Skeletal muscle tissue (tissue), 5 donors: ENCODE results near the gene SPTBN5. TPM values are rescaled to one million over a fixed set of nuclear protein-coding genes. Genes with fewer than 3 reads are reported as not detected.

Experiments
- H3K27ac ChIP-seq: one replicate; pipeline ENCODE4 v1.7.0; 2013; ENCODE audit warnings: mild to moderate bottlenecking, low read depth, low read length, inconsistent platforms
- H3K27me3 ChIP-seq, 3 donors: one replicate each; pipeline ENCODE4 v1.7.0; 2013; ENCODE audit warnings: low read length in 3 of 3; ENCODE audit not compliant: control insufficient read depth in 3 of 3, insufficient read depth in 3 of 3
- H3K36me3 ChIP-seq, 3 donors: one replicate each; pipeline ENCODE4 v1.7.0; 2013; ENCODE audit warnings: low read length in 3 of 3; ENCODE audit not compliant: control insufficient read depth in 3 of 3, insufficient read depth in 3 of 3
- H3K4me1 ChIP-seq, 3 donors: one replicate each; pipeline ENCODE4 v1.7.0; 2013; ENCODE audit warnings: low read length in 3 of 3, mild to moderate bottlenecking in 3 of 3; ENCODE audit not compliant: control insufficient read depth in 3 of 3, insufficient read depth in 3 of 3
- H3K4me3 ChIP-seq, 3 donors: one replicate each; pipeline ENCODE4 v1.7.0; 2013; ENCODE audit warnings: low read length in 3 of 3
- H3K9ac ChIP-seq, 3 donors: one replicate each; pipeline ENCODE4 v1.7.0; 2013; ENCODE audit warnings: low read length in 3 of 3, mild to moderate bottlenecking in 3 of 3, moderate library complexity in 2 of 3, low read depth in 1 of 3
- H3K9me3 ChIP-seq, 3 donors: one replicate each; pipeline ENCODE4 v1.7.0; 2013; ENCODE audit warnings: low read length in 3 of 3; ENCODE audit not compliant: control insufficient read depth in 3 of 3
- small RNA-seq: library from RNA; depleted of rRNA; stranded (forward); fragments of <200 nt; gene quantifications from one replicate; pipeline ENCODE3, GENCODE V24; 2014
- total RNA-seq: library from RNA; depleted of rRNA; stranded (reverse); fragments of >200 nt; gene quantifications from one replicate; pipeline ENCODE4 v1.2.3, GENCODE V29; 2014
- donor health status: Osteomylitis.

Gene SPTBN5
- total RNA-seq, 1 donor from 2014 or later = 1.0 TPM

DNA sequence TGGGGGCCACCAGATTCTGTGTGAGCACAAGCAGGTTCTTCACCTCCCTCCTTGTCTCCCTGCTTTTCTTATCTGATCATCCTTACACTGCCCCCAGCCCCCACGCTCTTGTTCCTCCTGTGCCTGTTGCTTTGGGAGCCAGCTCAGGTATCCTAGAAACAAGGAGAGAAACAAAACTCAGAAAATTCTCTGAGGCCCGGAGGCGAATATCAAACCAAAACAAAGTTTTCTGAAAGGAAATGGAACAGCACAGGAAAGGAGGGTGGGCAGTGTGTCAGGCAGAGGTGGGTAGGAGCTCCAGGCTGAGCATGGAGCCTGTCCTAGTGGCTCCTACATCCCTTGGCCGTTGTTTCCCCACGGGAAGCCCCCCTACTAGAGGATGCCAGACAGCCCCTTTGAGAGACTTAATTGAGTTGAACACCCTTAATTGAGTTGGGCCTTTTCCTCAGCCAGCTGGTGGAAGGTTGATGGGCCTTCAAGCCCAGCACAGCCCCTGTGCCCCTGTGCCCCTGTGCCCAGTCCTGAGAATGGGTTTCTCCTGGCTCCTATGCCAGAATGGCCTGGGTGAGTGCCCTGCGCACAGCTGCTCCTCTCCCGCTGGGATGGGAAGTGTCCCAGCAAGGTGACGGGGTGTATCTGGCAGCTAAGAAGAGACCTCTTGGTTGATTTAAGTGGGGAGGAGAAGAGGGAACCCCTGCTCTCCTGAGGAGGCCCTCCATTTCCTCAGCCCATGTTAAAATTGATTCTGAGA lies 88.8 kb downstream of the SPTBN5 start:
- H3K9me3 ChIP-seq = no peaks in the 10 kb centered on the region
- peaks cover 2 to 6% (median 5%) of the 10 kb centered on the region in 3 donors for H3K36me3 ChIP-seq
- H3K9ac ChIP-seq = peak overlapping the region in 1 of 3 donors; percentile 23
- no peak overlapping the region for H3K4me3 ChIP-seq
- H3K4me1 ChIP-seq = peaks cover 0 to 9% (median 4%) of the 10 kb centered on the region in 3 donors
- no peak overlapping the region for H3K27ac ChIP-seq
- no peaks in the 10 kb centered on the region for H3K27me3 ChIP-seq

DNA sequence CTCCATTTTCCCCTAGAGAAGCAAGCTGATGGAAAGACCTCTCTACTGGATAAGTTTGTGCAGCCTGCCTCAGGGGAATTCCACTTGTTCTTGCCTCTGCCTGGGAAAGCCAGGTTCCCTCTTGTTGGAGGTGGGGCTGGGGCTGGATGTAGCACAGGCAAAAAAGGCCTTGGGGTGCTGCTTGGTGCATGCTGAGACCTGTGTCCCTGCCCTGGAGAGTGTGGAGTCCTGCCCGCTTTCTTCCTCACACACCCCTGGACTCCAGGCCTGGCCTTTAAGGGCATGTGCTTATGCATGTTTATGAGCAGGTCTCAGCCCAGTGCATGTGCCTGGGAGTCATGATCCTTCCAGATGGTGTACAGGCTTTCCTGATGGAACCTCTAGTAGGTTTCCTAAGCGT lies 89.5 kb downstream of the SPTBN5 start:
- no peaks in the 10 kb centered on the region for H3K9me3 ChIP-seq
- peaks cover 0 to 9% (median 4%) of the 10 kb centered on the region in 3 donors for H3K4me1 ChIP-seq
- H3K4me3 ChIP-seq = no peak overlapping the region
- H3K9ac ChIP-seq = no peak overlapping the region
- H3K27me3 ChIP-seq = no peaks in the 10 kb centered on the region
- no peak overlapping the region for H3K27ac ChIP-seq
- peaks cover 2 to 9% (median 5%) of the 10 kb centered on the region in 3 donors for H3K36me3 ChIP-seq

DNA sequence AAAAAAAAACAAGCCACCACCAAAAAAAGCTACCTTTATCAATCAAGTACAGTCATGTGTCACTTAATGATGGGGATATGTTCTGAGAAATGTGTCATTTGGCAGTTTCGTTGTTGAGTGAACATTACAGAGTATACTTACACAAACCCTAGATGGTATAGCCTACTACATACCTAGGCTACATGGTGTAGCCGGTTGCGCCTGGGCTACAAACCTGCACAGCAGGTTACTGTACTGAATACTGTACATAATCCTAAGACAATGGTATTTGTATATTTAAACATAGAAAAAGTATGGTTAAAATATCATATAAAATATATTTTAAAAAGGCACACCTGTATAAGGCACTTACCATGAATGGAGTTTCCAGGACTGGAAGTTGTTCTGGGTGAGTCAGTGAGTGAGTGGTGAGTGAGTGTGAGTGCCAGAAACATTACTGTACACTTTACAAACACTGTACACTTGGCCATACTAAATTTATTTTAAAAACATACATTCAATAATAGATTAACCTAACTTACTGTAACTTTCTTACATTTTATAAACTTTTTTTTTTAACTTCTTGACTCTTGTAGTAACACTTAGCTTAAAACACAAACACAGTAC lies 91.9 kb downstream of the SPTBN5 start:
- no peaks in the 10 kb centered on the region for H3K9me3 ChIP-seq
- H3K4me1 ChIP-seq = peaks cover 0 to 12% (median 7%) of the 10 kb centered on the region in 3 donors
- peaks cover 2 to 9% (median 5%) of the 10 kb centered on the region in 3 donors for H3K36me3 ChIP-seq
- no peak overlapping the region for H3K27ac ChIP-seq
- no peaks in the 10 kb centered on the region for H3K27me3 ChIP-seq
- no peak overlapping the region for H3K4me3 ChIP-seq
- H3K9ac ChIP-seq = no peak overlapping the region

DNA sequence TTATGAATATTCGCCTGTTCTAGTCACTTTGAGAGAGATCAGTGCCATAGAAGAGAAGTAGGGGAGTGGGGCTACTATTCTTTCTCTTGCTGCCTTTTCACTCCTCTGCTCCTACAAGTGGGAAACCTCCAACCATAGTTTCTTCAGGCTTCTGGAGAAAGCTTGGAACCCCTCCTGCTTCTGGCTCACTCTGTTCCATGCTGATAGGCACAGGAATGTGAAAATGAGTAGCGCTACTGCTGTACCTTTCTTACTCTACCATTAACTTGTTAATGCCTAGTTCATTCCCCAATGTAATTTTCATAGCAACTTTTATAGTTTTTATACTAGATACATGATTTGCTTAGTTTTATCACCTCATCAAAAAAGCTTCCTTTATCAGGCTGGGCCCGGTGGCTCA lies 92.7 kb downstream of the SPTBN5 start:
- H3K4me3 ChIP-seq = no peak overlapping the region
- no peak overlapping the region for H3K9ac ChIP-seq
- no peaks in the 10 kb centered on the region for H3K9me3 ChIP-seq
- no peaks in the 10 kb centered on the region for H3K27me3 ChIP-seq
- H3K36me3 ChIP-seq = peaks cover 2 to 9% (median 5%) of the 10 kb centered on the region in 3 donors
- no peak overlapping the region for H3K27ac ChIP-seq
- peaks cover under 1 to 18% (median 7%) of the 10 kb centered on the region in 3 donors for H3K4me1 ChIP-seq

DNA sequence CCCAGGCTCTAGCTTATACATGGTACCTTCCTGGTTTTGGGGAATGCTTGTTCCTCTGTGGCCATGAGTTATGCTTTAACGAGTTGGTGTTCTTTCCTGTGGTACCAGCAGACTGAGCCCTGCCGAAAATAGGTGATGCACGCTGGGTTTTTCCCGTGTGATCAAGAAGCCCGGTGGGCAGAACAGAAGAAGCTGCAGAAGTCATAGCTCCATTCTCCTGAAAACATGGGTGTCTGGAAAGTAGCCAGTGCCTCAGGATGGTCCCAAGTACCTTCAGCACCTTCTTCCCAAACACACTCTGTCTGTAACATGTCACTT lies 94.4 kb downstream of the SPTBN5 start:
- H3K9me3 ChIP-seq = no peaks in the 10 kb centered on the region
- H3K4me3 ChIP-seq = no peak overlapping the region
- peaks cover 5 to 16% (median 8%) of the 10 kb centered on the region in 3 donors for H3K4me1 ChIP-seq
- H3K9ac ChIP-seq = no peak overlapping the region
- H3K27me3 ChIP-seq = no peaks in the 10 kb centered on the region
- H3K36me3 ChIP-seq = peaks cover 2 to 9% (median 5%) of the 10 kb centered on the region in 3 donors
- no peak overlapping the region for H3K27ac ChIP-seq

DNA sequence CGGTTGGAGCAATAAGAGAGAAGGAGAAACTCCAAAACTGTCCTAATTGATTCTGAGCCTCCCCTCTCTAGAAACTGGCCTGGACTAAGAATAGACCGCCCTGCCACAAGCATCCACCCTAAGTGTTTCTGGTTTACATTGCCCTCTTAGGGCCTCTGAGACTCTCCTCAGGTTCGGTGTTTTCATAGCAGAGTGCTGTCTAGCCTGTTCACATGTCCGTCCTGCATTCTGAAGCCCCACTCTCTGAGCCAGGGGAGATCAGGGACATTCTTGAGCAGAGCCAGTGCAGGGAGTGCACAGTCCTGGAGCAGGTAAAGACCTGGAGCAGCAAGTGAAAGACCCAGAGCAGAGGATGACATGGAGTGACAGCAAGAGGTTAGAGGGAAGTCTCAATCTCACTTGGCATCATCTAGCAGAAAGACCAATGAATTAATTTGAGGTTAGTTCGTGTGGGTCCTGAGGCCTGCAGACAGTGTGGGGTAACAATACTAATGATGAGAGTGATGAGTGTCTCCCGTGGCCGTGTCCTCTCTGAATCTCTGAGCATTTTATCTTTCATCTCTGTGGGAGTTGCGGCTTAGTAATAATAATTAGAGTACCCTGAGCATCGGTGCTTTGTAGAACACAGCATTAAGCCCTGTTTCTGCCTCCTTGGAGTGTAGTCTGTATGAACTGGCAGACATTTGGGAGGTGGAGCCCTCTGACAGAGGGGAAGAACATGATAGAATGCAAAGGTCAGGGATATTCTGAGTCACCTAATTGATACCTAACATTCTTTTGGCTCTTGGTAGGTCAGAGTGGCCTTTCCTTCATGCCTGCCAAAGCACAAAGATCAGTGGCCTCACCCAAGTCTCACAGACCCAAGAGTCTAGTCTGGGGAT lies 95.0 kb downstream of the SPTBN5 start:
- no peak overlapping the region for H3K9ac ChIP-seq
- H3K4me1 ChIP-seq = peaks cover 5 to 13% (median 6%) of the 10 kb centered on the region in 3 donors
- peaks cover 2 to 9% (median 5%) of the 10 kb centered on the region in 3 donors for H3K36me3 ChIP-seq
- no peak overlapping the region for H3K4me3 ChIP-seq
- no peaks in the 10 kb centered on the region for H3K27me3 ChIP-seq
- no peaks in the 10 kb centered on the region for H3K9me3 ChIP-seq
- H3K27ac ChIP-seq = no peak overlapping the region

Small RNA genes lying within 50 kb of the gene (small RNA-seq; reads per million reads assigned to genes)
- gene JMJD7-PLA2G4B = not detected
- not detected for gene MIR4310
- not detected for gene RNA5SP393

Other genes with a start within 250 kb of the SPTBN5 start
- 77.2 TPM for gene MGA, start 233.6 kb downstream of the SPTBN5 start, total RNA-seq
- 10.4 TPM for gene MAPKBP1, start 119.6 kb downstream of the SPTBN5 start, total RNA-seq
- gene JMJD7, start 66.0 kb downstream of the SPTBN5 start, total RNA-seq = 1.0 TPM
- gene PLA2G4B, start 55.2 kb downstream of the SPTBN5 start, total RNA-seq = 1.6 TPM
- gene EHD4, start 78.5 kb upstream of the SPTBN5 start, total RNA-seq = 24.0 TPM
- 0.52 TPM for gene PLA2G4E, start 127.0 kb upstream of the SPTBN5 start, total RNA-seq
- not detected for gene PLA2G4D, start 200.5 kb upstream of the SPTBN5 start, total RNA-seq